Thyroid gland (tissue), 4 donors: ENCODE measurements around the gene SLC15A4. TPM values are rescaled to one million over a fixed set of nuclear protein-coding genes. Genes with fewer than 3 reads are reported as not detected.

Experiments used
- DNase-seq, 2 donors: peaks; one replicate each; pipeline ENCODE4 v3.0.0-alpha.2; 2019
- H3K27ac ChIP-seq, 3 donors: fragments of 200-600 bp; sonication (generic); 1 replicate in 2 of 3; 2 replicates in 1 of 3; pipeline ENCODE4 v1.5.1; 2016 to 2019; ENCODE audit warnings: mild to moderate bottlenecking in 1 of 3, moderate library complexity in 1 of 3
- H3K27me3 ChIP-seq: fragments of 200-600 bp; sonication (generic); one replicate; pipeline ENCODE4 v1.5.1; 2019
- H3K36me3 ChIP-seq, 2 donors: fragments of 200-600 bp; sonication (generic); one replicate each; pipeline ENCODE4 v1.5.1; 2016 to 2019
- H3K4me1 ChIP-seq, 2 donors: fragments of 200-600 bp; sonication (generic); one replicate each; pipeline ENCODE4 v1.5.1; 2017 to 2019
- H3K4me3 ChIP-seq, 3 donors: fragments of 200-600 bp; sonication (generic); replicated peaks in 1 of 3; 1 replicate in 2 of 3; 2 replicates in 1 of 3; pipeline ENCODE4 v1.5.1; 2016; ENCODE audit warnings: mild to moderate bottlenecking in 1 of 3
- H3K9me3 ChIP-seq: fragments of 200-600 bp; sonication (generic); one replicate; pipeline ENCODE4 v1.5.1; 2017
- CTCF ChIP-seq, 6 experiments: fragments of 200-600 bp in 3 of 6; fragments of 450-650 bp in 3 of 6; sonication (generic) in 3 of 6; IDR thresholded peaks; one replicate each; pipeline ENCODE4 v1.5.1; 2016 to 2019; ENCODE audit warnings: antibody characterized with exemption in 6 of 6, mild to moderate bottlenecking in 2 of 6, inconsistent platforms in 1 of 6, moderate library complexity in 1 of 6
- POLR2A ChIP-seq, 2 donors: fragments of 450-650 bp; IDR thresholded peaks; one replicate each; pipeline ENCODE4 v1.6.1; 2017; ENCODE audit warnings: antibody characterized with exemption in 2 of 2, mild to moderate bottlenecking in 2 of 2, moderate library complexity in 1 of 2
- WGBS, 2 donors: methylation state at CpG; one replicate each; pipeline ENCODE4 v1.1.5; 2017; 5-methylcytosine and 5-hydroxymethylcytosine counted together
- intact Hi-C: fragments of 100-400 bp; cut with DNase I; formaldehyde crosslinking; loops from one replicate; pipeline ENCODE4 v1.15.1; 2023
- total RNA-seq, 4 donors: library from RNA; depleted of rRNA; stranded (reverse); fragments of >200 nt; gene quantifications; one replicate each; pipeline ENCODE4 v1.2.3, GENCODE V29; 2016

The SLC15A4 gene
- total RNA-seq, 4 donors from 2014 or later = 40.4 to 55.6 (median 43.9) TPM

- no peak for DNase-seq
- intact Hi-C loops = no loop called here
- WGBS, 2 donors = 92 to 100% methylated on average over 2 of the region's 2 CpGs
- no peaks in the 10 kb centered on the region for H3K36me3 ChIP-seq
- H3K9me3 ChIP-seq = no peaks in the 10 kb centered on the region
- H3K27me3 ChIP-seq = no peaks in the 10 kb centered on the region
- no peak overlapping the region for H3K4me3 ChIP-seq
- no peak for TF ChIP-seq POLR2A (IDR thresholded peaks at IDR 0.05)
- TF ChIP-seq CTCF (IDR thresholded peaks at IDR 0.05) = no peak
- no peak overlapping the region for H3K27ac ChIP-seq
- H3K4me1 ChIP-seq = peaks cover 6 to 10% of the 10 kb centered on the region in 2 donors
Measured at GRCh38 chr12:128827724-128828123, 4.0 kb upstream of the SLC15A4 start.

GRCh38 chr12:128825835-128826234 lies 2.1 kb upstream of the SLC15A4 start:
- Histone ChIP-seq H3K9me3 (no peaks in the 10 kb centered on the region), H3K4me3 (no peak overlapping the region), H3K27ac (no peak overlapping the region), H3K27me3 (no peaks in the 10 kb centered on the region), H3K4me1 (peaks cover 15 to 28% of the 10 kb centered on the region in 2 donors), H3K36me3 (no peaks in the 10 kb centered on the region)
- TF ChIP-seq POLR2A (IDR thresholded peaks at IDR 0.05) (no peak), CTCF (IDR thresholded peaks at IDR 0.05) (no peak)
- WGBS, 2 donors = 87 to 92% methylated on average over 4 of the region's 4 CpGs
- intact Hi-C loops = no loop called here
- no peak for DNase-seq

GRCh38 chr12:128823216-128823915 lies 392 bp downstream of the SLC15A4 start:
- Histone ChIP-seq H3K27me3 (no peaks in the 10 kb centered on the region), H3K4me3 (peak overlapping the region; percentile 84 to 91 (median 87)), H3K4me1 (peaks cover 18 to 37% of the 10 kb centered on the region in 2 donors), H3K9me3 (no peaks in the 10 kb centered on the region), H3K36me3 (no peaks in the 10 kb centered on the region), H3K27ac (peak overlapping the region; percentile 38 to 87 (median 67))
- peak in 1 of 2 donors; percentile 2 for TF ChIP-seq POLR2A (IDR thresholded peaks at IDR 0.05)
- no peak for TF ChIP-seq CTCF (IDR thresholded peaks at IDR 0.05)
- DNase-seq = peak; percentile 46 to 52
- 0% methylated on average over 16 of the region's 88 CpGs; no CpG with 5 or more reads in 1 of the 2 donors for WGBS, 2 donors
- intact Hi-C loops = no loop called here

GRCh38 chr12:128820723-128821432 lies 2.9 kb downstream of the SLC15A4 start:
- peak; percentile 20 to 40 for DNase-seq
- intact Hi-C loops = no loop called here
- no peak overlapping the region for H3K27ac ChIP-seq
- 79 to 80% methylated on average over 7 of the region's 7 CpGs for WGBS, 2 donors
- no peak overlapping the region for H3K4me3 ChIP-seq
- H3K36me3 ChIP-seq = no peaks in the 10 kb centered on the region
- TF ChIP-seq POLR2A (IDR thresholded peaks at IDR 0.05) = no peak
- H3K27me3 ChIP-seq = no peaks in the 10 kb centered on the region
- H3K9me3 ChIP-seq = no peaks in the 10 kb centered on the region
- H3K4me1 ChIP-seq = peaks cover 32 to 52% of the 10 kb centered on the region in 2 donors

GRCh38 chr12:128820253-128820652 lies 3.5 kb downstream of the SLC15A4 start:
- Histone ChIP-seq H3K4me1 (peaks cover 32 to 54% of the 10 kb centered on the region in 2 donors), H3K4me3 (no peak overlapping the region), H3K9me3 (no peaks in the 10 kb centered on the region), H3K27ac (no peak overlapping the region), H3K27me3 (no peaks in the 10 kb centered on the region), H3K36me3 (no peaks in the 10 kb centered on the region)
- intact Hi-C loops = no loop called here
- WGBS, 2 donors = 95 to 98% methylated on average over 6 of the region's 6 CpGs
- no peak for DNase-seq
- TF ChIP-seq POLR2A (IDR thresholded peaks at IDR 0.05) (no peak), CTCF (IDR thresholded peaks at IDR 0.05) (no peak)
